HEK293 (cell line): ENCODE results near the gene CEACAM4.

Experiments used
- BCL11A ChIP-seq: fragments of 450-650 bp; formaldehyde crosslinking; IDR thresholded peaks from 2 replicates; pipeline ENCODE4 v1.5.1; 2016; ENCODE audit warnings: low read depth, missing biosample characterization, missing genetic modification characterization
- TRIM28 ChIP-seq: IDR thresholded peaks from 2 replicates; pipeline ENCODE4 v1.6.1; 2011; ENCODE audit warnings: low read length, control low read depth, borderline replicate concordance
- YY2 ChIP-seq: fragments of 450-650 bp; formaldehyde crosslinking; IDR thresholded peaks from 2 replicates; pipeline ENCODE4 v1.5.1; 2016; ENCODE audit warnings: missing biosample characterization, missing genetic modification characterization
- ZNF157 ChIP-seq: fragments of 450-650 bp; formaldehyde crosslinking; IDR thresholded peaks from 2 replicates; pipeline ENCODE4 v1.5.1; 2016; ENCODE audit warnings: missing biosample characterization, missing genetic modification characterization
- ZNF423 ChIP-seq: fragments of 450-650 bp; formaldehyde crosslinking; IDR thresholded peaks from 2 replicates; pipeline ENCODE4 v1.5.1; 2016; ENCODE audit warnings: missing biosample characterization, missing genetic modification characterization
- ZNF664 ChIP-seq: fragments of 450-650 bp; formaldehyde crosslinking; IDR thresholded peaks from 2 replicates; pipeline ENCODE4 v1.5.1; 2016; ENCODE audit warnings: missing biosample characterization, missing genetic modification characterization
- TF ChIP-seq, protein P1 (sequence below): fragments of 450-650 bp; formaldehyde crosslinking; IDR thresholded peaks from 2 replicates; pipeline ENCODE4 v1.5.1; 2016; ENCODE audit warnings: missing biosample characterization, missing genetic modification characterization
- TF ChIP-seq, protein P2 (sequence below): sonication (generic); formaldehyde crosslinking; IDR thresholded peaks from 2 replicates; pipeline ENCODE4 v1.8.1; 2022; ENCODE audit warnings: mild to moderate bottlenecking, moderate library complexity, missing genetic modification reagents

DNA sequence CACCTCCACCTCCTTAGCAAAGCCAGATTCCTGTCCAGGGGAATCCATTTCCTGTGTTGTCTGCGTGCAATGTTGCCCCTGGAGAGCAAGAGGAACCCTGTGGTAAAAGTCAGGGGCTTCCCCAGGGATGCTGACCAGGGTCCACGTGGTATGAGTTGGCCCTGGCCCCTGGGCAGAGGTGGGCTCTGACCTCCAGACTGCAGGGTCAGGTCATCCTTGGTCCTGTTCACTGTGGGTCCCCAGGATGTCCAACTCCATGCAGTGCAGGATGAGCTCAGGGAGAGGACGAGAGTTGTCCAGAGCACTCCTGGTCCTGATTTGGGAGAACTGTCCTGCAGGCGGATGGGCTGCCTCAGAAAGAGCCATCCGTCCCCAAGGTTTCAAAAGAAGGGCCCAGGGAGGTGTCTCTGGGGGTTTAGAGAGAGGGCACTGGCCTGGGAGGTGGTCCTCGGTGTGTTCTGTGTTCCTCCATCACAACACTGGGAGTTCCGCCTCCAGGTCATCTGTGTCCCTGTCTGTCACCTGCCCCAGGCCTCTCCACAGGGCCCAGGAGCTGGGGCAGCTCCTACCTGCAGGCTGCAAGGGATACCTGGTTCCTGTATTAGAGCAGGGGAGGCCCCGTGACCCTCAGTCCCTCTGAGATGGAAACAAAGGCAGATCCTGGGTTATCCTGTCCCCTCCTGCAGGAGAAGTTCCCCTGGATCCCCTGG, 1.2 kb upstream of the CEACAM4 start:
- TF ChIP-seq ZNF157 = no peak
- TF ChIP-seq, protein P1, sequence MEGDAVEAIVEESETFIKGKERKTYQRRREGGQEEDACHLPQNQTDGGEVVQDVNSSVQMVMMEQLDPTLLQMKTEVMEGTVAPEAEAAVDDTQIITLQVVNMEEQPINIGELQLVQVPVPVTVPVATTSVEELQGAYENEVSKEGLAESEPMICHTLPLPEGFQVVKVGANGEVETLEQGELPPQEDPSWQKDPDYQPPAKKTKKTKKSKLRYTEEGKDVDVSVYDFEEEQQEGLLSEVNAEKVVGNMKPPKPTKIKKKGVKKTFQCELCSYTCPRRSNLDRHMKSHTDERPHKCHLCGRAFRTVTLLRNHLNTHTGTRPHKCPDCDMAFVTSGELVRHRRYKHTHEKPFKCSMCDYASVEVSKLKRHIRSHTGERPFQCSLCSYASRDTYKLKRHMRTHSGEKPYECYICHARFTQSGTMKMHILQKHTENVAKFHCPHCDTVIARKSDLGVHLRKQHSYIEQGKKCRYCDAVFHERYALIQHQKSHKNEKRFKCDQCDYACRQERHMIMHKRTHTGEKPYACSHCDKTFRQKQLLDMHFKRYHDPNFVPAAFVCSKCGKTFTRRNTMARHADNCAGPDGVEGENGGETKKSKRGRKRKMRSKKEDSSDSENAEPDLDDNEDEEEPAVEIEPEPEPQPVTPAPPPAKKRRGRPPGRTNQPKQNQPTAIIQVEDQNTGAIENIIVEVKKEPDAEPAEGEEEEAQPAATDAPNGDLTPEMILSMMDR (tag by site-specific recombination) = no peak
- TF ChIP-seq, protein P2, sequence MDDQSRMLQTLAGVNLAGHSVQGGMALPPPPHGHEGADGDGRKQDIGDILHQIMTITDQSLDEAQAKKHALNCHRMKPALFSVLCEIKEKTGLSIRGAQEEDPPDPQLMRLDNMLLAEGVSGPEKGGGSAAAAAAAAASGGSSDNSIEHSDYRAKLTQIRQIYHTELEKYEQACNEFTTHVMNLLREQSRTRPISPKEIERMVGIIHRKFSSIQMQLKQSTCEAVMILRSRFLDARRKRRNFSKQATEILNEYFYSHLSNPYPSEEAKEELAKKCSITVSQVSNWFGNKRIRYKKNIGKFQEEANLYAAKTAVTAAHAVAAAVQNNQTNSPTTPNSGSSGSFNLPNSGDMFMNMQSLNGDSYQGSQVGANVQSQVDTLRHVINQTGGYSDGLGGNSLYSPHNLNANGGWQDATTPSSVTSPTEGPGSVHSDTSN = no peak
- TF ChIP-seq TRIM28 = no peak
- TF ChIP-seq BCL11A = no peak
- no peak for TF ChIP-seq YY2
- TF ChIP-seq ZNF664 = no peak
- no peak for TF ChIP-seq ZNF423 (tag by site-specific recombination)
